Measurements from ENCODE around the gene ICAM1. TPM values are rescaled to one million over a fixed set of nuclear protein-coding genes. Genes with fewer than 3 reads are reported as not detected.
"Not testable (repeated sequence)": the region's sequence is repeated elsewhere in the genome, so short reads cannot be mapped to it uniquely, and the experiment has no call there.

Gene ICAM1
- total RNA-seq, 1 experiment from 2014 or later = 147 TPM

DNA sequence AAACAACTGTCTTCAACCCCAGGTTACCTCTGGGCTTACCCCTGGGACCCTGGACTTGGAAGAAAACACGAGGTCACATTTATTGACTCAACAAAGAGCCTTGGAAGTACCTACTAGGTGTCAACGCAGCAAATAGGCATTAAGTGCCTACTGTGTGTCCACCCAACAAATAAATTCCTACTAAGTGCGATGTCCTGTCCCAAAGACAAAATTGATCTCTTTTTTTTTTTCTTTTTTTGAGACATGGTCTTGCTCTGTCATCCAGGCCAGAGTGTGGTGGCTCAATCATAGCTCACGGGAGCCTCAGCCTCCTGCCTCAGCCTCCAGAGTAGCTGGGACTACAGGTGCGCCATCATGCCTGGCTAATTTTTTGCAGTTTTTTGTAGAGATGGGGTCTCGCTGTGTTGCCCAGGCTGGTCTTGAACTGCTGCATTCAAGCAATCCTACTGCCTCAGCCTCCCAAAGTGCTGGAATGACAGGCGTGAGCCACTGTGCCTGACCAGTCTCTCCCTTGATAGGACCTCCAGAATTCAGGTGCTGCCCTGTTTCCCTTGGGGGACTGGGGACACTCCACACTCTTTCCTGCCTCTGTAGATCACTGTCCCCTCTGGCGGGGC is 39.2 kb upstream of the ICAM1 start:
- Mint-ChIP-seq H3K36me3 (ENCODE audit: insufficient read depth, unreplicated experiment) (peaks cover 28% of the 10 kb centered on the region), H3K27ac (ENCODE audit: unreplicated experiment) (no peak overlapping the region), H3K4me3 (ENCODE audit: low read depth, unreplicated experiment) (peak overlapping the region; percentile 68), H3K9me3 (ENCODE audit: low read depth, unreplicated experiment) (no peaks in the 10 kb centered on the region), H3K27me3 (ENCODE audit: unreplicated experiment) (no peaks in the 10 kb centered on the region), H3K4me1 (ENCODE audit: low read depth, unreplicated experiment) (no peaks in the 10 kb centered on the region)
- TF ChIP-seq, protein P1, sequence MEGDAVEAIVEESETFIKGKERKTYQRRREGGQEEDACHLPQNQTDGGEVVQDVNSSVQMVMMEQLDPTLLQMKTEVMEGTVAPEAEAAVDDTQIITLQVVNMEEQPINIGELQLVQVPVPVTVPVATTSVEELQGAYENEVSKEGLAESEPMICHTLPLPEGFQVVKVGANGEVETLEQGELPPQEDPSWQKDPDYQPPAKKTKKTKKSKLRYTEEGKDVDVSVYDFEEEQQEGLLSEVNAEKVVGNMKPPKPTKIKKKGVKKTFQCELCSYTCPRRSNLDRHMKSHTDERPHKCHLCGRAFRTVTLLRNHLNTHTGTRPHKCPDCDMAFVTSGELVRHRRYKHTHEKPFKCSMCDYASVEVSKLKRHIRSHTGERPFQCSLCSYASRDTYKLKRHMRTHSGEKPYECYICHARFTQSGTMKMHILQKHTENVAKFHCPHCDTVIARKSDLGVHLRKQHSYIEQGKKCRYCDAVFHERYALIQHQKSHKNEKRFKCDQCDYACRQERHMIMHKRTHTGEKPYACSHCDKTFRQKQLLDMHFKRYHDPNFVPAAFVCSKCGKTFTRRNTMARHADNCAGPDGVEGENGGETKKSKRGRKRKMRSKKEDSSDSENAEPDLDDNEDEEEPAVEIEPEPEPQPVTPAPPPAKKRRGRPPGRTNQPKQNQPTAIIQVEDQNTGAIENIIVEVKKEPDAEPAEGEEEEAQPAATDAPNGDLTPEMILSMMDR (IDR thresholded peaks at IDR 0.05; ENCODE audit: unreplicated experiment) = no peak
- DNase-seq = no peak
- intact Hi-C loops (cut with micrococcal nuclease; ENCODE audit: unreplicated experiment) = no loop called here
- BruUV-seq (replicated peaks) = no TSS peak
- CTCF ChIA-PET = interaction anchor here (0.6 to 0.7 kb wide), 2 partner anchors 8 to 11 kb away, joined by 4 read pairs; no protein-coding TSS in a partner anchor

- DNase-seq = no peak
- no peaks in the 10 kb centered on the region for H3K4me1 Mint-ChIP-seq (ENCODE audit: low read depth, unreplicated experiment)
- no peaks in the 10 kb centered on the region for H3K9me3 Mint-ChIP-seq (ENCODE audit: low read depth, unreplicated experiment)
- BruUV-seq (replicated peaks) = no TSS peak
- H3K4me3 Mint-ChIP-seq (ENCODE audit: low read depth, unreplicated experiment) = no peak overlapping the region
- peaks cover 28% of the 10 kb centered on the region for H3K36me3 Mint-ChIP-seq (ENCODE audit: insufficient read depth, unreplicated experiment)
- TF ChIP-seq, protein P1 (IDR thresholded peaks at IDR 0.05; ENCODE audit: unreplicated experiment) = no peak
- CTCF ChIA-PET = no interaction called here
- no peak overlapping the region for H3K27ac Mint-ChIP-seq (ENCODE audit: unreplicated experiment)
- intact Hi-C loops (cut with micrococcal nuclease; ENCODE audit: unreplicated experiment) = no loop called here
- no peaks in the 10 kb centered on the region for H3K27me3 Mint-ChIP-seq (ENCODE audit: unreplicated experiment)
Measured at GRCh38 chr19:10233946-10234345, 37.0 kb upstream of the ICAM1 start.

DNA sequence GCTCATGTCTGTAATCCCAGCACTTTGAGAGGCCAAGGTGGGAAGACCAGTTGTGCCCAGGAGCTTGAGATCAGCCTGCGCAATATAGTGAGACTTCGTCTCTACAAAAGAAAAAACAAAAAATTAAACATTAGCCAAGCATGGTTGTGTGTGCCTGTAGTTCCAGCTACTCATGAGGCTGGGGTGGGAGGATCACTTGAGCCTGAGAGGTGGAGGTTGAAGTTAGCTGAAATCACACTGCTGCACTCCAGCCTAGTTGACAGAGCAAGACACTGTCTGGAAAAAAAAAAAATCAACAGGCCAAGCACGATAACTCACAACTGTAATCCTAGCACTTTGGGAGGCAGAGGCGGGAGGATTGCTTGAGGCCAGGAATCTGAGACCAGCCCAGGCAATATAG is 35.9 kb upstream of the ICAM1 start:
- BruUV-seq (replicated peaks) = no TSS peak
- no peak for DNase-seq
- TF ChIP-seq, protein P1 (IDR thresholded peaks at IDR 0.05; ENCODE audit: unreplicated experiment) = no peak
- CTCF ChIA-PET = interaction anchor here (0.6 kb wide), 1 partner anchor 152 kb away, joined by 4 read pairs; no protein-coding TSS in a partner anchor
- Mint-ChIP-seq H3K27ac (ENCODE audit: unreplicated experiment) (no peak overlapping the region), H3K4me1 (ENCODE audit: low read depth, unreplicated experiment) (no peaks in the 10 kb centered on the region), H3K27me3 (ENCODE audit: unreplicated experiment) (no peaks in the 10 kb centered on the region), H3K9me3 (ENCODE audit: low read depth, unreplicated experiment) (no peaks in the 10 kb centered on the region), H3K36me3 (ENCODE audit: insufficient read depth, unreplicated experiment) (peaks cover 23% of the 10 kb centered on the region), H3K4me3 (ENCODE audit: low read depth, unreplicated experiment) (no peak overlapping the region)
- intact Hi-C loops (cut with micrococcal nuclease; ENCODE audit: unreplicated experiment) = no loop called here

DNA sequence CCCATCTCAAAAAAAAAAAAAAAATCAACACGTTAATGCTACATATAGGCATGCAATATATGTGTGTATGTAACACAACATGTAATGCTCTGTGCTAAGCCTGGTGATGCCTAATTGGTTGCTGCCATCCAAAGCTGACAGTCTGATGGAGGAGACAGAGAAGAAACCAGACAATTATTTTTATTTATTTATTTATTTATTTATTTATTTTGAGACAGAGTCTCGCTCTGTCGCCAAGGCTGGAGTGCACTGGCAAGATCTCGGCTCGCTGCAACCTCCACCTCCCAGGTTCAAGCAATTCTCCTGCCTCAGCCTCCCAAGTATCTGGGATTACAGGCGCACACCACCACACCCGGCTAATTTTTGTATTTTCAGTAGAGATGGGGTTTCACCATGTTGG is 35.5 kb upstream of the ICAM1 start:
- H3K27ac Mint-ChIP-seq (ENCODE audit: unreplicated experiment); DNase-seq; H3K4me1 Mint-ChIP-seq (ENCODE audit: low read depth, unreplicated experiment); H3K9me3 Mint-ChIP-seq (ENCODE audit: low read depth, unreplicated experiment); H3K4me3 Mint-ChIP-seq (ENCODE audit: low read depth, unreplicated experiment); intact Hi-C loops (cut with micrococcal nuclease; ENCODE audit: unreplicated experiment); BruUV-seq (replicated peaks); H3K27me3 Mint-ChIP-seq (ENCODE audit: unreplicated experiment): not testable (repeated sequence)
- CTCF ChIA-PET = interaction anchor here (0.6 kb wide), 1 partner anchor 152 kb away, joined by 4 read pairs; no protein-coding TSS in a partner anchor
- H3K36me3 Mint-ChIP-seq (ENCODE audit: insufficient read depth, unreplicated experiment) = peaks cover 19% of the 10 kb centered on the region

GRCh38 chr19:10237702-10238101 is 33.2 kb upstream of the ICAM1 start:
- Mint-ChIP-seq H3K4me1 (ENCODE audit: low read depth, unreplicated experiment) (no peaks in the 10 kb centered on the region), H3K27me3 (ENCODE audit: unreplicated experiment) (no peaks in the 10 kb centered on the region), H3K9me3 (ENCODE audit: low read depth, unreplicated experiment) (no peaks in the 10 kb centered on the region), H3K36me3 (ENCODE audit: insufficient read depth, unreplicated experiment) (no peaks in the 10 kb centered on the region), H3K27ac (ENCODE audit: unreplicated experiment) (no peak overlapping the region), H3K4me3 (ENCODE audit: low read depth, unreplicated experiment) (no peak overlapping the region)
- BruUV-seq (replicated peaks) = no TSS peak
- TF ChIP-seq, protein P1 (IDR thresholded peaks at IDR 0.05; ENCODE audit: unreplicated experiment) = no peak
- intact Hi-C loops (cut with micrococcal nuclease; ENCODE audit: unreplicated experiment) = no loop called here
- CTCF ChIA-PET = interaction anchor here (0.7 kb wide), 1 partner anchor 33 kb away, joined by 4 read pairs; no protein-coding TSS in a partner anchor
- DNase-seq = no peak
